HG02678 (cell line): Measurements from ENCODE around the gene TDRD12.
"Not testable (repeated sequence)": the region's sequence is repeated elsewhere in the genome, so short reads cannot be mapped to it uniquely, and the experiment has no call there.

Experiments used
- ATAC-seq: cut with Tn5 transposase; IDR thresholded peaks from one replicate; pipeline ENCODE4 v1.9.1; 2021; ENCODE audit warnings: mild to moderate bottlenecking, moderate library complexity; ENCODE audit not compliant: unreplicated experiment

TDRD12 gene

DNA sequence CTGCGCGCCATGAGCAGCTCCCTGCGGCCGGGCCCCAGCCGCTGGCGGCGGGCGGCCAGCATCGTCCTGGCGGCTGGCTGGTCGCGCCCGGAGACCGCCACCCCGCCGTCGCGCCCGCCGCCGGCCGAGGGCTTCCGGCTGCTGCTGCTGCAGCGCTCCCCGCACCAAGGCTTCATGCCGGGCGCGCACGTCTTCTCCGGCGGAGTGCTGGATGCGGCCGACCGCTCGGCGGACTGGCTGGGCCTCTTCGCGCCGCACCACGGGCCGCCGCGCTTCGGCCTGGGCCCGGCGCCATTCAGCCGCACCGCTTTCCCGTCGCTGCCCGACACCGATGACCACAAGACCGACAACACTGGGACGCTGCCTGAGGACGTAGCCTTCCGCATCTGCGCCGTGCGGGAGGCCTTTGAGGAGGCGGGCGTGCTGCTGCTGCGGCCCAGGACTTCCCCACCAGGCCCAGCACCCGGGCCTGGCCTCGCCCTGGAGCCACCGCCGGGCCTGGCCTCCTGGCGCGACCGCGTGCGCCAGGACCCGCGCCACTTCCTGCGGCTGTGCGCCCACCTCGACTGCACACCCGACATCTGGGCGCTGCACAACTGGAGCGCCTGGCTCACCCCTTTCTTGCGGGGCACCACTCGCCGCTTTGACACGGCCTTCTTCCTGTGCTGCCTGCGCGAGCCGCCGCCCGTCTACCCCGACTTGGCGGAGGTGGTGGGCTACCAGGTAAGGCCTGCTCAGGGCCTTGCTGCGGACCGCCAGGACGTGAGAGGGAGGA, 27.4 kb upstream of the TDRD12 start:
- ATAC-seq = peak; percentile 60

DNA sequence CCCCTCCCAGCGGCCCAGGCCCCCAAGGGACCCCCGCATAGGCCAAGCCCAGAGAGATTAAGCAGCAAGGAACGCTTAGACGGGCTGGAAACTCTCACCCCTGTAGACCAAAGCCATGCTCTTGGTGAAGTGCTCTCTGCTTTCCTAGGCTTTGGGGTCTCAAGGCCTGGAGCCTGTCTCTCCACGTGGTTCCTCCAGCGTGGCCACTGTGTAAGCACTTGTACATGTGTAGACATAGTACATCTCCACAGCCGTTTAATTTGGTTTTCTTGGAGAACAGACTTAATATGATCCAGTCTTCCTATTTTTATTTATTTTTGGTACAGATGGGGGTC, 26.9 kb upstream of the TDRD12 start:
- ATAC-seq = no peak

DNA sequence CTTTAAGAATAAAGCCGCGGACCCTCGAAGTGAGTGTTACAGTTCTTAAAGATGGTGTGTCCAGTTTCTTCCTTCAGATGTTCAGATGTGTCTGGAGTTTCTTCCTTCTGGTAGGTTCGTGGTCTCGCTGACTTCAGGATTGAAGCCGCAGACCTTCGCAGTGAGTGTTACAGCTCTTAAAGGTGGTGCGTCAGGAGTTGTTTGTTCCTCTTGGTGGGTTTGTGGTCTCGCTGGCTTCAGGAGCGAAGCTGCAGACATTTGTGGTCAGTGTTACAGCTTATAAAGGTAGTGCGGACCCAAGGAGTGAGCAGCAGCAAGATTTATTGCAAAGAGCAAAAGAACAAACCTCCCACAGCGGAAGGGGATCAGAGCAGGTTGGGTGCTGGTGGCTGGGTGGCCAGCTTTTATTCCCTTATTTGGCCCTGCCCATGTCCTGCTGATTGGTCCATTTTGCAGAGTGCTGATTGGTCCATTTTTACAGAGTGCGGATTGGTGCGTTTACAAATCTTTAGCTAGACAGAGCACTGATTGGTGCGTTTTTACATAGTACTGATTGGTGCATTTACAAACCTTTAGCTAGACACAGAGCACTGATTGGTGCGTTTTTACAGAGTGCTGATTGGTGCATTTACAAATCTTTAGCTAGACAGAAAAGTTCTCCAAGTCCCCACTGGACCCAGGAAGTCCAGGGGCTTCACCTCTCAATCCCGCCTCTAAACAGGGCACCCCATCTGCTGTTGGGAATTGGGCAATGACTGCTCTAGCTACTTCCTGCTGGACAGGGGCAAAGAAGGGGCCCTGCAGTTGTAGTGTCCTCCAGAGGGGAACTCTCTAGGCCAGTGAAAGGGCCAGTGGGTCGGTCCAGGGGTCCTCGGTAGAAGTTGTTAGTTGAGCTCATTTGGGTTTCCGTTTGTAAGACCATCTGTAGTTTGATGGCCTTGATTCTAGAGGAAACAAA, 26.1 kb upstream of the TDRD12 start:
- ATAC-seq = not testable (repeated sequence)

DNA sequence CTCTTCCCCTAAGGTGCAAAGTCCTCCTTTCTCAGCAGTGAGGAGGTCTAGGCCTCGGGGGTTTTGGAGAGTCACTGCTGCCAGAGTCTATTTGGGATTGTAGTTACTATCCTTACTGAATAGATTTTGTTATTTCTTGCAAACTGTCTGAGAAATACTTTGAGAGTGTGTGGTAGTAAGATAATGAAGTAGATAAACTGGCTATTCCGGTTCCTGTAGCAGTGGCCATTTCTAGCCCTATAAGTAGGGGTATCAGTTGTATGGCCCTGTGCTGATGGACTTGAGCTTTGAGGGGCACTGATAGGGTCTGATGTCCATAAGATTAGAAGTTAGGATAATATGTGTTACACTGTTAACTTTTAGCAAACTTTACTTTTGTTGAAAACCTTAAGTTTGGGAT, 25.3 kb upstream of the TDRD12 start:
- not testable (repeated sequence) for ATAC-seq

DNA sequence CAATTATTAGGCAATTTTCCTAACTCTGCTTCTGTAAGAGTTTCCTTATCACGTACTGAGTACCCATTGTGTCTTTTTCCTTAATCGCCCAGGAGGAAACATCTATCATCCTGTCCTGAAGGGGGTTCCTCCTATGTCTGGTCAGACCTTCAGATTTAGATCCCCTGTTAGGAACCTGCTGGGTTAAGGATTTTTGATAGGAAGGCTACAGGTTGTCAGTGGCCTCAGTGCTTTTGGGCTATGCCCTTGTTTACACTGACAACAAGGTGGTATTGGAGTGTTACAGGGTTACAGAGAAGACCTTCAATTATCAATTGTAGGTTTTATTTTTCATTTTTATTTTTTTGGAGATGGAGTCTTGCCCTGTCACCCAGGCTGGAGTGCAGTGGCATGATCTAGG, 24.7 kb upstream of the TDRD12 start:
- not testable (repeated sequence) for ATAC-seq

DNA sequence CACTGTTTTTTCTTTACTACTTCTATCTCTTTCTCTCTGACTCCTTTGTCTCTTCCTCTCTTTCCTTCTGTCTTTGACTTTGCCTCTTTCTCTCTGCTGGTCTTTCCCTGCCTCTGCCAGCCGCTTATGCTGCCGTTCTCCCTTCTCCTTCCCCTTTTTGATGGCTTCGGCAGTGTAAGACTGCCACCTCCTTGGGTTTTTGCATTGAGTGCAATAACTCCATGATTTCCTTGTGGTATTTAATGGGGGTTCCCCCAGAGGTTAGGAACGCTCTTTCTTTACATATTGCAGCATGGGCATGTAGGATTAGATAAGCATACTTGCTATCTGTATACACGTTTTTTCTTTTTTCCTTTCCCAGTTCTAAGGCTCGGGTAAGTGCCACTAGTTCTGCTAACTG, 24.1 kb upstream of the TDRD12 start:
- not testable (repeated sequence) for ATAC-seq

DNA sequence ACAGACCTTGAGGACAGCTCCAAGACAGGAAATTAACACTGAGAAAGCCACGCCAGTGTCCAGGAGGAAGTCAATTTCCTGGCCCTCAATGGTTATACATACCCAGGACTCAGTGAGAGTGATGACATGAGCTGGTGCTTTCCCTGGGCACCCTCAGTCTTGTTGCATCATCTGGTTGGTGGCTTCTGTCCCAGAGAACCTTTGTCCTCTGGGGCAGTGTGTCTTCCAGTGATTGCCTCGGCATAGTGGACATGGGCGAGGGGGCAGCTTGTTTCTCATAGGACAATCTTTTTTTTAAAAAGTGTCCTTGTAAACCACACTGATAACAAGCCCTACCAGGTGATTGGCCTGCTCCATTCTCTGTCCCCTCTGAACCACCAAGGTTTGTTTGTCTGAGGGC, 22.8 kb upstream of the TDRD12 start:
- ATAC-seq = not testable (repeated sequence)

DNA sequence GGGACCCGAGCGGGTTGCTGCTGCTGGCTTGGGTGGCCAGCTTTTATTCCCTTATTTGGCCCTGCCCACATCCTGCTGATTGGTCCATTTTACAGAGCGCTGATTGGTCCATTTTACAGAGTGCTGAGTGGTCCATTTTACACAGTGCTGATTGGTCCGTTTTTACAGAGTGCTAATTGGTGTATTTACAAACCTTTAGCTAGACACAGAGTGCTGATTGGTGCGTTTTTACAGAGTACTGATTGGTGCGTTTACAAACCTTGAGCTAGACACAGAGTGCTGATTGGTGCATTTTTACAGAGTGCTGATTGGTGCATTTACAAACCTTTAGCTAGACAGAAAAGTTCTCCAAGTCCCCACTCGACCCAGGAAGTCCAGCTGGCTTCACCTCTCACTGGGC, 19.4 kb upstream of the TDRD12 start:
- ATAC-seq = not testable (repeated sequence)

DNA sequence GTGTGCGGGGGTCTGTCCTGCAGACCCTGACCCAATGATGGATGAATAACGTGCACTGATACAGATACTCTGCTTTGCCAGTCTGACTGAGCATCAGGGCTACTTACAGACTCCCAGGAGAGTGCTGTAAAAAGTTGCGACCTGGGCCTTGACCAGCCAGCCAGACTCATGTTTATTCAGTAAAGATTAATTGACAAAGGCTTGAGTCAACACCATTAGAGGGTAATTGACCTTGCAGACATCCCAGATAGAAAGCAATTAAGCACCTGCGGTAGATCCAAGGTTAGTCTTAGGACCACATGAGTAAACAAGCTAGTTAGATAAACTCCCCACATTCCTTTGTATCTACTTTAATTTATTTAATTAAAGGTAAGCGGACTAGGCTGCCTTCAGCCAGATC, 17.6 kb upstream of the TDRD12 start:
- no peak for ATAC-seq

DNA sequence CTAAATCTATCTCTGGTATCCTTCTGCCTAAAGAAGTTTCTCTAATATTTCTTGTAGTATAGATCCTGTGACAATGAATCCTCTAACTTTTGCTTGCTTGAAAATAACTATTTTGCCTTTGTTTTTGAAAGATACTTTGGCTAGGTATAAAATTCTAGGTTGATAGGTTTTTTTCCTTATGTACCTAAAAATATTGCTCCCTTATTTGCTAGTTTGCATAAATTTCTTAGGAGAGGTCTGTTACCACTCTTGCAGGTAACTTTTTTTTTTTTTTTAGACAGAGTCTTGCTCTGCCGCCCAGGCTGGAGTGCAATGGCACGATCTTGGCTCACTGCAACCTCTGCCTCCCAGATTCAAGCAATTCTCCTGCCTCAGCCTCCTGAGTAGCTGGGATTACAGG, 15.6 kb upstream of the TDRD12 start:
- not testable (repeated sequence) for ATAC-seq

DNA sequence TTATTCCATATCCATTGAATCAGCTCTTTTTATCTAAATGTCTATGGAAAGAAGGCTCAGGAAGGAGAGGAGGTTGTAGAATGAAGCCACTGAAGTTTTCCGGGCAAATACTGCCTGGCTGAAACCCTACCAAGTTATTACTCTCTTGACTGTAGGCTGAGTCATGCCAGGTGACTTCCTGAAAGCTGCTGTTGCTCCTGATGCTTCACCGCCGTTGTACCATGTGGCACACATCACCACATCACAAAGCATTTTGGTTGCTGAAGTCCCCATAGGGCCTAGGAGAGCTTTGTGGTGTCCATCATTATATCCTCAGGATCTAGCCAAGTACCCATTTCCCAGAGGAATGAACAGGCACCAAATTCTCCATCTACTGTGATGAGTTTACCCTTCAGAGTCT, 11.1 kb upstream of the TDRD12 start:
- no peak for ATAC-seq

DNA sequence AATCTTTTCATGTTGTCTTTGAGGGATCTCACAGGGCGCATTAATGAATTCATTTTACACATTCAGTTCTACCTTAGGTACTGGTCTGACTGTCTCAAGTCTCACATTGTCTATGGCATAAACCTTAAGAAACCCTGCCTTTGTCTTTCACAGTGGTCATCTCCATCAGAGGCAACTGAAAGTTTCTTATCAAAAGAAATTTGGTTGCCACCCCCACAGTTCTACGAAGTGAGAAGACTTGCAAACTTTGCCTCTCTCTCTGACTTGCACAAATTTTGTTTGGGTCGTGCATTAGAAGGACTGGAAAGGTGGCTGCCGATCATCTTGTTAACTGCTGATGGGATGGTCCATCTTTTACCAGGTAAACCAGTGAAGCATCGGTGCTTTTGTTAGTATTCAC, 10.5 kb upstream of the TDRD12 start:
- no peak for ATAC-seq

DNA sequence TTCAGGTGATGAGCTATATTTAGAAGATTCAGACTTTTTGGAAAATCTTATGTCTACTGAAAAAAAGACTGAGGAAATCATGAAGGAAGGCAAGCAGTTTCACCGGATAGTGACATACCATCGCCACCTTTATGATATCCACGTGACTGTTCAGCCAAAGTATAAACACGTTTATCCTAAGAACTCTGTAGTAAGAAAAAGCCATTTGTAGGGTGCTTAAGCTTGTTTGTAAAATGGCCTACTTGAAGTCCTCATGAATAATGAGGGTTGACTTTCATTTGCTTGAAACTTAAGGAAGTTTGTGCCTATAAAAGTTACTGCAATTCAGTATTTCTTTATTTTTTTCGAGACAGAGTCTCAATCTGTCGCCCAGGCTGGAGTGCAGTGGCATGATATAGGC, 7.8 kb upstream of the TDRD12 start:
- ATAC-seq = no peak

DNA sequence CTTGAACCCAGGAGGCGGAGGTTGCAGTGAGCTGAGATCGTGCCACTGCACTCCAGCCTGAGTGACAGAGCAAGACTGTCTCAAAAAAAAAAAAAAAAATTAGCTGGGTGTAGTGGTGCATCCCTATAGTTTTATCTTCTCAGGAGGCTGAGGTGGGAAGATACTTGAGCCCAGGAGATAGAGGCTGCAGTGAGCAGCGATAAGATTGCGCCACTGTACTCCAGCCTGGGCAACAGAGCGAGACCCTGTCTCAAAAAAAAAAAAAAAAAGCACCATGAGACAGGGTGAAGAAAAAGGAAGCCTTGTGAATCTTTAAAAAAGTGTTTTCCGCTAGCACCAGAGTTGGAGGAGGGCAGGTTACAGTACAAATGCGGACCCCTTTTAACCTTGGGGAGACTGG, 3.4 kb upstream of the TDRD12 start:
- not testable (repeated sequence) for ATAC-seq

DNA sequence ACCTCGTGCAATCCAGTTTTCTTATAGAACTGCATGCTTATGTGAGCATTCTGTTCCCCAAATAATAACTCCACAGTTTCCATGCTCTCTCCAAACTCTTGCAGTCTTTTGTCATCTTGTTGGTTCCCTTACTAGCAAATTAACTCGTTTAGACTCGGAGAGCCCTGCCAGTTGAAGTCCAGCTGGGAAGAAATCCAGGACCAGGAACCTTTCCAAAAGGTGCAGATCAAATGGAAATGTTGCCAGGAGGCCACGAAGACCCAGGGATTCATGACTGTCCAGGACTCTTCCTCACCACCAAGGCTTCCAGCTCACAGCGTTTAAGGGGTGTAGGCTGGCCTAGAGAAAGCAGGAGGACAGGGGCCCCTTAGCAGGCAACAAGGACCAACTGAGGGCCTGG, 2.1 kb upstream of the TDRD12 start:
- no peak for ATAC-seq

DNA sequence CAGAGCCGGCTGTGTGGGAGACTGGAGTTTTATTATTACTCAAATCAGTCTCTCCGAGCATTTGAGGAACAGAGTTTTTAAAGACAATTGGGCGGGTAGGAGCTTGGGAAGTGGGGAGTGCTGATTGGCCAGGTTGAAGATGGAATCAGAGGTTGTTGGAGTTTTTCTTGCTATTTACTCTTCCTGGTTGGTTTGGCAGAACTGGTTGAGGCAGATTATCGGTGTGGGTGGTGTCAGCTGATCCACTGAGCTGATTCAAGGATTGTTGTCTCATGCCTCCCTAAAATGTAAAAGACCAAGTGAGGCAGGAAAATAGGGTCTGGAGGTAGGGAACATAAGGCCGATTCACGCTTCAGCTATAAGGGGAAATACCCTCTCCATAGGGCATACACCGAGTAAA, 1.3 kb upstream of the TDRD12 start:
- ATAC-seq = no peak

DNA sequence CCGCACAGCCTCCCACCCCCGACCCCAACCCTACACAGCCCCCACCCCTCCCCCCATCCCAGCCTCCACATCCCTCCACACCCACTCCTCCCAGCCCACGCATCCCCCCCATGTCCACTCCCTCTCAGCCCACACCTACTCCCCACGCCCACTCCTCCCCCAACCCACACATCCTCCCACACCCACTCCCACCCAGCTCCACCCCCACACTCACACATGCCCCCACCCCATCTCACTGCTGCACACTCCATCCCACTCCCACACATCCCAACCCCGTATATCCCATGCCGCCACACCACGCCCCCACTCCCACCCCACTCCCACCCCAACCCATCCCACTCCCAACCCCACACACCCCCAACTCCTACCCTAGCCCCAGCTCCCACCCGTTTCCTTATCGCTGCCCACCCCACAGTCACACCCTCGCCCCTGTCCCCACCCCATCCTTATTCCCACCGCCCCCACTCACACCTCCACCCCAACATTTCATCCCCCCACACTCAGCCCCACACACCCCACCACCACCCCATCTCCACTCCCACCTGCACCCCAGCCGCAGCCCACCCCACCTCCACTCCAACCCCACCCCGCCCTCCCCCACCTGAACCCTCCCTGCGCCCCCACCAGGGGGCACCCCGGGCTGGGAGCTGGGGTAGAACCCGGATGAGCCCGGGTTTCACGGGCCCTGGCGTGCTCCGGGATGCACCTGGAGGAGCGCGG, 809 bp downstream of the TDRD12 start:
- ATAC-seq = no peak

DNA sequence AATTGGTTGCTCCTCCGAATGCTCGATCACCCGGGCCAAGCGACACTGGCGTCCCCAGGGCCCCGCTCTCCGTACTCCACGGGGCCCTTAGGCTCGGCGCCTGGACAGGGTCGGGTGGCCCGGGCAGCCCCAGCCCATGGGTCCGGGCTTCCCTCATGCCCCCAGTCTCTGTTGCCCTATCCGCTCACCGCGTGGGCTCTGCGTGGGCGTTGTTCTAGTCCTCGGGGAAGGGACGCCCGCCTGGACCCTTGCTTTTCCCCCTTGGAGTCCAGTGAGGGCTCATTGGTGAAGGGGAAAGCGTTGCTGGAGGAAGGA, 1.3 kb downstream of the TDRD12 start:
- ATAC-seq = no peak

DNA sequence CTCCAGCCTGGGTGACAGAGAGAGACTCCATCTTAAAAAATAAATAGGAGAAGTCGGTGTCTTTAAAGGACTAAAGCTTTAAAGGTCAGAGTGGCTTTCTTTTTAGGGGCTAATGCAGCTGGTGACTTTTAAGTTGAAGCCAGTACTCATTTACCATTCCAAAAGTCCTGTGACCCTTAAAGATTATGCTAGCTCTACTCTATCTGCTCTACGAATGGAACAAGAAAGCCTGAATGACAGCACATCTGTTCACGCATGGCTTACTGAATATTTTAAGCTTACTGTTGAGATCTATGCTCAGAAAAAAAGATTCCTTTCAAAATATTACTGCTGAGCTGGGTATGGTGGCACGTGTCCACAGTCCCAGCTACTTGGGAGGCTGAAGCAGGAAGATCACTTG, 16.4 kb downstream of the TDRD12 start:
- no peak for ATAC-seq

DNA sequence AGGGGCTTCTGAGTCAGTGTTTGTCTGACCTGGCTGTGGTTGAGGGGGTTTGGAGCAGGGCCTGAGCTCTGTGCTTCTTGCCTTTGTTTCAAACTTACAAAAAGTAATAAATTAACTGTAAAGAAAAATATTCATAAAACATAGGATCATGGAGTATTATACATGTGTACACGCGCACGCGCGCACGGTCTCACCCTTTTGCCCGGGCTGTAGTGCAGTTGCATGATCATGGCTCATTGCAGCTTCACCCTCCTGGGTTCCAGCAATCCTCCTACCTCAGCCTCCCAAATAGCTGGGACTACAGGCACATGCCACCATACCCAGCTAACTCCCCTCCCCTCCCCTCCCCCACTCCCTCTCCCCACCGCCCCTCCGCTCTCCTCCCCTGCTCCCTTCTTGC, 23.5 kb downstream of the TDRD12 start:
- no peak for ATAC-seq

DNA sequence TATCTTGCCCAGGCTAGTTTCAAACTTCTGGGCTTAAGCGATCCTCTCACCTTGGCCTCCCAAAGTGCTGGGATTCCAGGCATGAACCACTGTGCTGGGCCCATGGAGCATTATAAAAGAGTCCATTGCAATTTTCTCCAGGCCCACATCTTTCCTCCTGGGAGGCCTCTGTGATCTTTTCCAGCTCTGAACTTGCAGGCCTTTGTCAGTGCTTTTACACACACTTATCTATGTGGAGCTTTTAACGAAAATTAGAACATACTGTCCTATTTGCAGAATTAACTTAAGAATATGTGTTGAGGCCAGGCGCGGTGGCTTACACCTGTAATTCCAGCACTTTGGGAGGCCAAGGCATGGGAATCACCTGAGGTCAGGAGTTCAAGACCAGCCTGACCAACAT, 23.9 kb downstream of the TDRD12 start:
- ATAC-seq = no peak
